Right lobe of liver (tissue), 4 donors: ENCODE results near the gene BRSK1.

ENCODE experiments used
- CTCF ChIP-seq, 4 donors: fragments of 200-600 bp in 3 of 4; fragments of 450-650 bp in 1 of 4; IDR thresholded peaks; one replicate each; pipeline versions ENCODE4 v1.5.1 to v1.8.0; 2016 to 2022; ENCODE audit warnings: antibody characterized with exemption in 4 of 4, mild to moderate bottlenecking in 2 of 4
- POLR2A ChIP-seq: fragments of 450-650 bp; IDR thresholded peaks from one replicate; pipeline ENCODE4 v1.6.1; 2017; ENCODE audit warnings: antibody characterized with exemption, mild to moderate bottlenecking
- donor health status: DM: no; HTN: no; CAD: no.
- donor health status: DM: no; HTN: no; CAD: no.
- donor health status: DM: no; HTN: yes; CAD: no.

GRCh38 chr19:55277494-55277893 is 6.3 kb upstream of the BRSK1 start:
- TF ChIP-seq CTCF (IDR thresholded peaks at IDR 0.05): no peak
- no peak for TF ChIP-seq POLR2A
